Activated T-helper 2 cell treated with anti-CD3 and anti-CD28 coated beads, Interferon-gamma antibody, Interleukin-2, Interleukin-4, amounts not matched to agents 10 μg/mL and 5 μg/mL and 100 μg/mL, durations not matched to agents 14 hours and 24 hours and 36 hours (primary cell): ENCODE results near the gene CLEC4D. TPM values are rescaled to one million over a fixed set of nuclear protein-coding genes. Genes with fewer than 3 reads are reported as not detected.

Source experiments
- DNase-seq: peaks from one replicate; pipeline ENCODE4 v3.0.0; 2021; ENCODE audit warnings: low spot score
- H3K27ac Mint-ChIP-seq: one replicate; pipeline ENCODE4 v1.8.0; 2021; ENCODE audit warnings: mixed read lengths
- H3K27me3 Mint-ChIP-seq: one replicate; pipeline ENCODE4 v1.8.0; 2021; ENCODE audit warnings: low read depth, mixed read lengths
- H3K36me3 Mint-ChIP-seq: one replicate; pipeline ENCODE4 v1.8.0; 2021; ENCODE audit warnings: low read depth, mixed read lengths
- H3K4me1 Mint-ChIP-seq: one replicate; pipeline ENCODE4 v1.8.0; 2021; ENCODE audit warnings: low read depth, mixed read lengths
- H3K4me3 Mint-ChIP-seq: one replicate; pipeline ENCODE4 v1.8.0; 2021; ENCODE audit warnings: low read depth, mild to moderate bottlenecking, moderate library complexity, mixed read lengths
- H3K9me3 Mint-ChIP-seq: one replicate; pipeline ENCODE4 v1.8.0; 2021; ENCODE audit warnings: mixed read lengths
- intact Hi-C: fragments of 100-400 bp; cut with micrococcal nuclease; formaldehyde crosslinking; loops from one replicate; pipeline ENCODE4 v1.15.1; 2023
- total RNA-seq: library from RNA; stranded (reverse); gene quantifications from 2 replicates; pipeline ENCODE4 v1.2.3, GENCODE V29; 2022

Gene CLEC4D
- total RNA-seq, 1 donor from 2014 or later = not detected

DNA sequence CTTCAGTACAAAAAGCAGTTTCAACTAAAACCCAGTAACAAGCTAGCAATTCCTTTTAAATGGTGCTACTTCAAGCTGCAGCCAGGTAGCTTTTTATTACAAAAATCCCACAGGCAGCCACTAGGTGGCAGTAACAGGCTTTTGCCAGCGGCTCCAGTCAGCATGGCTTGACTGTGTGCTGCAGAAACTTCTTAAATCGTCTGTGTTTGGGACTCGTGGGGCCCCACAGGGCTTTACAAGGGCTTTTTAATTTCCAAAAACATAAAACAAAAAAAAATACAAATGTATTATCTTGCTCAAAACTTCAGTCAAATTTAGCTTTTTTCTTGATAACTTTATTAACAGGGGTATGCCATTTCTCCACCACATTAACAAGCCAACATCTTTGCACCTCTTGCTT, 31.0 kb downstream of the CLEC4D start:
- Mint-ChIP-seq H3K27ac (no peak overlapping the region), H3K9me3 (no peaks in the 10 kb centered on the region), H3K27me3 (peaks cover 31% of the 10 kb centered on the region), H3K4me3 (no peak overlapping the region), H3K4me1 (no peaks in the 10 kb centered on the region), H3K36me3 (no peaks in the 10 kb centered on the region)
- DNase-seq = peak; percentile 43
- intact Hi-C loops = loop anchor here (5.0 to 10.0 kb wide), 3 partner anchors 111 to 503 kb away; no protein-coding TSS in a partner anchor

- Mint-ChIP-seq H3K4me3 (no peak overlapping the region), H3K36me3 (no peaks in the 10 kb centered on the region), H3K27ac (no peak overlapping the region), H3K9me3 (no peaks in the 10 kb centered on the region), H3K4me1 (no peaks in the 10 kb centered on the region), H3K27me3 (peaks cover 17% of the 10 kb centered on the region)
- DNase-seq = no peak
- intact Hi-C loops = loop anchor here (10.0 kb wide), 2 partner anchors 108 to 338 kb away; no protein-coding TSS in a partner anchor
Observed at GRCh38 chr12:8546591-8546990, 33.3 kb downstream of the CLEC4D start.

- Mint-ChIP-seq H3K9me3 (no peaks in the 10 kb centered on the region), H3K27ac (no peak overlapping the region), H3K27me3 (peaks cover 17% of the 10 kb centered on the region), H3K36me3 (no peaks in the 10 kb centered on the region), H3K4me1 (no peaks in the 10 kb centered on the region), H3K4me3 (no peak overlapping the region)
- intact Hi-C loops = loop anchor here (10.0 kb wide), 2 partner anchors 107 to 337 kb away; no protein-coding TSS in a partner anchor
- no peak for DNase-seq
Observed at GRCh38 chr12:8547645-8548044, 34.3 kb downstream of the CLEC4D start.

DNA sequence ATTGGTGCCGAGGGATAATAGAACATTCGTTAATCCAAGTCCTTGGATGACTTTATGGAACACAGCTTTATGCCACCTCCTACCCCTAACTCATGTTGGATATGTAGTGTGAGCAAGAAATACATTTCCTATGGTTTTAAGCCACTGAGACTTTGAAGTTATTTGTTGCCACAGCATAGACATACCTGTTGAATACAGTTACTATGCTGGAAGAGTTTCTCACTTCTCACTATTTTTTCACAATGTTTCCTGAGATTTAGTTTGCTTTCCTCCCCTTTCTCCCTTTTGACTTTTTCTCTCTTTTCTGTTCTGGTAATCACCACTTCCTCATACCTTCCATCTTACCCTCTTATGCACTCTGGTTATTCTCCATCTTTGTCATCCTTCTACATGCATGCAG, 34.9 kb downstream of the CLEC4D start:
- Mint-ChIP-seq H3K27me3 (peaks cover 17% of the 10 kb centered on the region), H3K9me3 (no peaks in the 10 kb centered on the region), H3K27ac (no peak overlapping the region), H3K4me1 (no peaks in the 10 kb centered on the region), H3K36me3 (no peaks in the 10 kb centered on the region), H3K4me3 (no peak overlapping the region)
- no peak for DNase-seq
- intact Hi-C loops = loop anchor here (10.0 kb wide), 2 partner anchors 107 to 337 kb away; no protein-coding TSS in a partner anchor

DNA sequence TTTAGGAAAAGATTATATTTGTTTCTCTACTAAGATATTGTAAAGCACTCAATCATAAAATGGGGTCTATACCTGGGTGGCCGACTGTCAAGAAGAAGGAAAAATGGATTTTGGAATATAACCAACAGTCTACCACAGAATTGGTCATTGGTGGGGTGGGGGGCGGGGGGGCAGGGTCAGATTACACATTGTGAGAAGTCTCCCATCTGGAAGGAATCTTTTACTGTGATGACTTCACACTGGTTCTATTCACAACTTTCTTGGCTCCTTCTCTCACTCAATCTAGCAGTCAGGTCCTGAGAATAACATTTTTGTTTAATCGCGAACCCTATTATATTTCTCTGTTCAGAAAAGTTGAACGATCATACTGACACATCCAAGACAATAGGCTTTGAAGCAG, 36.1 kb downstream of the CLEC4D start:
- Mint-ChIP-seq H3K9me3 (no peaks in the 10 kb centered on the region), H3K27me3 (peaks cover 17% of the 10 kb centered on the region), H3K4me3 (no peak overlapping the region), H3K4me1 (no peaks in the 10 kb centered on the region), H3K27ac (no peak overlapping the region), H3K36me3 (no peaks in the 10 kb centered on the region)
- intact Hi-C loops = loop anchor here (10.0 kb wide), 2 partner anchors 105 to 335 kb away; no protein-coding TSS in a partner anchor
- DNase-seq = no peak

- no peak overlapping the region for H3K27ac Mint-ChIP-seq
- intact Hi-C loops = no loop called here
- H3K4me3 Mint-ChIP-seq = no peak overlapping the region
- no peak for DNase-seq
- peaks cover 6% of the 10 kb centered on the region for H3K27me3 Mint-ChIP-seq
- no peaks in the 10 kb centered on the region for H3K4me1 Mint-ChIP-seq
- H3K36me3 Mint-ChIP-seq = no peaks in the 10 kb centered on the region
- no peaks in the 10 kb centered on the region for H3K9me3 Mint-ChIP-seq
Observed at GRCh38 chr12:8553088-8553627, 39.9 kb downstream of the CLEC4D start.

DNA sequence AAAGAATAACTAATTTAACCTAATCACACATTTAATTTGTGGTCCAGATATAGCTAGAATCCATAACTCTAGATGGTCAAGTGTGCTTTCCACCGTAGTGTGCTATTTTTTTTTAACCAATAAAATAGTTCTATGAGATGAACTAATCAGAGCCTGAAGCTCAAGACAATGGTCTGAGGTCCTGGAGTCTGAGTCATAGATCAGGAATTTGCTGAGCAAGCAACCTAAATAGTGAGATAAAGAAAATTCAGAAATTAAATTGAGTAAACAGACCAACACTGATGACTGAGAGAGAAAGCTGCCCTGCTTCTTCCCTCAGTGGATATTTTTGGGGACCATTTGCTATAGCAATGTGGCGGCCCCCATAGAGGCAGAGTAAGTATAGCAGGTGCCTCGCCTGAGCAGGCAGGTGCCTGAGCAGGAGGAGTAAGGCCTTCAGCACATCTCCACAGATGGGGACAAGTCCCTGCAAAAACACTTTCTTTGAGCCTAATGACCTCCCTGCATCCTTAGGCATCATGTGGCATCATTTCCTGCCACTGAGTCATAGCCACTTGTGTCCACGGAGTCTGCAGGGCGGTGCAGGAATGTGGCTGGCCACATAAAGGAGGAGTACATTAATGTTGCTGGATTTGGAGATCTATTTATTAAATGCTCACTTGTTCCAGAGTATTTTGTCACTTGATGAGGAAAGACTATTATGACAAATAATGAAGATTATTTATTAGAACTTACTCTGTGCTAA, 41.3 kb downstream of the CLEC4D start:
- peaks cover 3% of the 10 kb centered on the region for H3K27me3 Mint-ChIP-seq
- H3K9me3 Mint-ChIP-seq = no peaks in the 10 kb centered on the region
- no peaks in the 10 kb centered on the region for H3K36me3 Mint-ChIP-seq
- intact Hi-C loops = no loop called here
- H3K4me3 Mint-ChIP-seq = no peak overlapping the region
- no peaks in the 10 kb centered on the region for H3K4me1 Mint-ChIP-seq
- H3K27ac Mint-ChIP-seq = no peak overlapping the region
- no peak for DNase-seq

GRCh38 chr12:8556531-8557097, 43.3 kb downstream of the CLEC4D start:
- Mint-ChIP-seq H3K4me3 (no peak overlapping the region), H3K4me1 (no peaks in the 10 kb centered on the region), H3K36me3 (no peaks in the 10 kb centered on the region), H3K9me3 (no peaks in the 10 kb centered on the region), H3K27ac (no peak overlapping the region), H3K27me3 (peaks cover 4% of the 10 kb centered on the region)
- no peak for DNase-seq
- intact Hi-C loops = no loop called here

GRCh38 chr12:8559676-8560075, 46.4 kb downstream of the CLEC4D start:
- Mint-ChIP-seq H3K36me3 (no peaks in the 10 kb centered on the region), H3K4me1 (no peaks in the 10 kb centered on the region), H3K27ac (no peak overlapping the region), H3K27me3 (peaks cover 2% of the 10 kb centered on the region), H3K4me3 (no peak overlapping the region), H3K9me3 (peaks cover 4% of the 10 kb centered on the region)
- no peak for DNase-seq
- intact Hi-C loops = no loop called here

DNA sequence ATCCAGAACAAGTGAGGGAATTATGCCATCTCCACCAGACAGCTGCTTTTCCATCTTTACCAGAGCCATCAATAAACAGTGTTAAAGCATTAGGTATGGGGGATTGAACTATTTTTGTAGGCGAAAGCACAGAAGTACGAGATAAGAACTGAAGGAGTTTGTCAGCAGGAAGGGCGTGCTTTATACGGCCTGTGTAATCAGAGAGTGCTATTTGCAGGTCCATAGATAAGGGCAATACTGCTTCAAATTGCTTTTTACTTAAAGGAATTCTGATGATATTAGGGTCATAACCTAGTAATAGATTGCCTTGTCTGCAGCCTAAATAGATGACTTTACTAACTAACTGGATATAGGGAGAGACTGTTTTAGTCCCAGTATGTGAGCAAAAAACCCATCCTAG, 47.7 kb downstream of the CLEC4D start:
- Mint-ChIP-seq H3K36me3 (no peaks in the 10 kb centered on the region), H3K4me3 (no peak overlapping the region), H3K27ac (no peak overlapping the region), H3K27me3 (peaks cover 2% of the 10 kb centered on the region), H3K9me3 (peaks cover 4% of the 10 kb centered on the region), H3K4me1 (no peaks in the 10 kb centered on the region)
- DNase-seq = no peak
- intact Hi-C loops = no loop called here

DNA sequence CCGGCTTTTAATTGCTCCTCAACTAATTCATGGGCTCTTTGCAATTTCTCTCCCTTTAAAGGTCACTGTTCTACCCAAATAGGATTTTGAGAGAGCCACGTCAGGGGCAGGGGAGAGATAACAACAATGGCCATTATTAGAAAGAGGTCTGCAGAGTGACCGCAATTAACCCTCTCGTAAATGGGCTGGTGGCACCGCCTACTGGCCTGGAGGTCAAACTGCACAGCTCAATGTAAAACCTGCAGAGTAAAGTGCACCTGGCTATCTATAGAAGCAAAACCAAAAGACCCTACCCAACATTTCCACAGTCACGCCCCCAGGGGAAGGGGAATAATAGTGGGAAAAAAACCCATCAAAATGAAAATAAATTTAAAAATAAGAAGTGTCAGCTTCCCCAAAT, 49.0 kb downstream of the CLEC4D start:
- Mint-ChIP-seq H3K9me3 (peaks cover 4% of the 10 kb centered on the region), H3K27me3 (peaks cover 2% of the 10 kb centered on the region), H3K36me3 (no peaks in the 10 kb centered on the region), H3K27ac (no peak overlapping the region), H3K4me1 (no peaks in the 10 kb centered on the region), H3K4me3 (no peak overlapping the region)
- DNase-seq = no peak
- intact Hi-C loops = no loop called here

GRCh38 chr12:8563356-8563755, 50.1 kb downstream of the CLEC4D start:
- Mint-ChIP-seq H3K9me3 (peaks cover 4% of the 10 kb centered on the region), H3K36me3 (no peaks in the 10 kb centered on the region), H3K4me1 (no peaks in the 10 kb centered on the region), H3K27ac (no peak overlapping the region), H3K4me3 (no peak overlapping the region), H3K27me3 (peaks cover 2% of the 10 kb centered on the region)
- intact Hi-C loops = no loop called here
- no peak for DNase-seq

GRCh38 chr12:8564656-8565055, 51.4 kb downstream of the CLEC4D start:
- no peak overlapping the region for H3K27ac Mint-ChIP-seq
- no peak overlapping the region for H3K4me3 Mint-ChIP-seq
- H3K36me3 Mint-ChIP-seq = no peaks in the 10 kb centered on the region
- intact Hi-C loops = no loop called here
- H3K27me3 Mint-ChIP-seq = peaks cover 2% of the 10 kb centered on the region
- peaks cover 4% of the 10 kb centered on the region for H3K9me3 Mint-ChIP-seq
- no peaks in the 10 kb centered on the region for H3K4me1 Mint-ChIP-seq
- DNase-seq = no peak
